Activated CD8-positive, alpha-beta memory T cell treated with anti-CD3 and anti-CD28 coated beads, Interleukin-2, amount 50 U/mL, for 24 hours (primary cell): Measurements from ENCODE around the gene GCNT2.
"Not testable (repeated sequence)": the region's sequence is repeated elsewhere in the genome, so short reads cannot be mapped to it uniquely, and the experiment has no call there.

Source experiments
- DNase-seq: peaks from one replicate; pipeline ENCODE4 v3.0.0-alpha.2; 2020; ENCODE audit errors: extremely low read depth

The GCNT2 gene

GRCh38 chr6:10610289-10610688 lies 89.1 kb downstream of the GCNT2 start:
- DNase-seq: no peak

GRCh38 chr6:10612161-10612560 lies 91.0 kb downstream of the GCNT2 start:
- DNase-seq: no peak

- DNase-seq: no peak
Measured at GRCh38 chr6:10613077-10613476, 91.9 kb downstream of the GCNT2 start.

DNA sequence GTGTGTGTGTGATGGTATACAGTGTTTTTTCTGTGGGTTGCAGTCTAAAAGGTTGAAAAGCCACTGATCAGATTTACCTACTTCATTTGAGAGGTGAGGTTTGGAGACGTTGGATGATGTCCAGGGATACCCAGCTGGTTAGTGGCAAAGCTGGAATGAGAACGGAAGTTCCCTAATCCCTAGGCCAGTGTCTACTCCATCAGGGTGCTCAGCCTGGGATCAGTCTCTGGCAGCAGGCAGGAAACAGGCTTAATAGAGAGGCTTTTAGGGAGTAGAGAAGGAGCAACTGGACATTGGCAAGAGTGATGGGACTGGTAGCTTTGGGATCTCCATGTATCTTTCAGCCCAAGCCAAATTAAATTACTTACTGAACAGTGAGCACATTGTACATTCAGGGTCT lies 92.6 kb downstream of the GCNT2 start:
- no peak for DNase-seq

DNA sequence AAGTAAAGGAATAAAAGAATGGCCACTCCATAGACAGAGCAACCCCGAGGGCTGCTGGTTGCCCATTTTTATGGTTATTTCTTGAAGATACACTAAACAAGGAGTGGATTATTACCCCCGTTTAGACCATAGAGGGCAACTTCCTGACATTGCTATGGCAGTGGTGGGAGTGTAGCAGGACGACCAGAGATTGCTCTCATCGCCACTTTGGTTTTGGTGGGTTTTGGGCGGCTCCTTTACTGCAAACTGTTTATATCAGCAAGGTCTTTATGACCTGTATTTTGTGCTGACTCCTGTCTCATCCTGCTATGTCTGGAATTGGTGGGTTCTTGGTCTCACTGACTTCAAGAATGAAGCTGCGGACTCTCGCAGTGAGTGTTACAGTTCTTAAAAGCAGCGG lies 94.5 kb downstream of the GCNT2 start:
- no peak for DNase-seq

- DNase-seq: not testable (repeated sequence)
Measured at GRCh38 chr6:10616266-10616665, 95.1 kb downstream of the GCNT2 start.

GRCh38 chr6:10617008-10617696 lies 96.0 kb downstream of the GCNT2 start:
- no peak for DNase-seq

- DNase-seq: no peak
Measured at GRCh38 chr6:10618409-10618808, 97.3 kb downstream of the GCNT2 start.

- DNase-seq: no peak
Measured at GRCh38 chr6:10621213-10621612, 100.1 kb downstream of the GCNT2 start.

DNA sequence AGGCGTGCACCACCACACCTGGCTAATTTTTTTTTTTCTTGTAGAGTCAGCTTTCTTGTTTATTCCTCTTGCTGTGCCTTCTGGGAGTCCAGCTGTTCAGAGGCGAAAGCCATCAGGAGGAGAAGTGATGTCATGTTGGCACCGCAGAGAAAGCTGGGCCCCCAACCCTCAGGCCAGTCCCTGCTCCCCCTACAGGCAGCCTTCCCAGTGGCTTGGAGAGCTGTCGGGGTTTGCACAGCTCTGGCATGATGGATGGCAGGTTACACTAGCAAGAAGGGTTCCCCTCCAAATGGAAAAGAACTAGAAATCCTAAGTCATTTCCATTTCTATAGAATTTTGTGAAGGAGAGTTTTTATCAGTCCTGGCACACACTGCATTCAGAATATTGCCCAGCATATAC lies 100.7 kb downstream of the GCNT2 start:
- no peak for DNase-seq

GRCh38 chr6:10624836-10625235 lies 103.7 kb downstream of the GCNT2 start:
- DNase-seq: no peak

DNA sequence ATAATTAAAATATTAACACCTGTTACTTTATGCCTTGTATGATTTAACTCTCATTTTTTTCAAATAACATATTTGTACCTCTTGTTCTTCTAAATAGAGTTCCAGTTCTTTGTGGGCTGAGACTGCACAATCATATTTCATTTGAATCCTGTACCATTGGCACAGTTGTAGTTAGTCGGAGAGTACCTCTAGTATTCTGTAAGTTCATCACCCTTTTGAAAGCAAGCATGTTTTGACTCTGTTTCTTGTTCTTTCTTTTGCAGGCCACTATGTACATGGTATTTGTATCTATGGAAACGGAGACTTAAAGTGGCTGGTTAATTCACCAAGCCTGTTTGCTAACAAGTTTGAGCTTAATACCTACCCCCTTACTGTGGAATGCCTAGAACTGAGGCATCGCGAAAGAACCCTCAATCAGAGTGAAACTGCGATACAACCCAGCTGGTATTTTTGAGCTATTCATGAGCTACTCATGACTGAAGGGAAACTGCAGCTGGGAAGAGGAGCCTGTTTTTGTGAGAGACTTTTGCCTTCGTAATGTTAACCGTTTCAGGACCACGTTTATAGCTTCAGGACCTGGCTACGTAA lies 105.1 kb downstream of the GCNT2 start:
- no peak for DNase-seq

- DNase-seq: no peak
Measured at GRCh38 chr6:10627800-10628199, 106.6 kb downstream of the GCNT2 start.

GRCh38 chr6:10630178-10630577 lies 109.0 kb downstream of the GCNT2 start:
- no peak for DNase-seq

DNA sequence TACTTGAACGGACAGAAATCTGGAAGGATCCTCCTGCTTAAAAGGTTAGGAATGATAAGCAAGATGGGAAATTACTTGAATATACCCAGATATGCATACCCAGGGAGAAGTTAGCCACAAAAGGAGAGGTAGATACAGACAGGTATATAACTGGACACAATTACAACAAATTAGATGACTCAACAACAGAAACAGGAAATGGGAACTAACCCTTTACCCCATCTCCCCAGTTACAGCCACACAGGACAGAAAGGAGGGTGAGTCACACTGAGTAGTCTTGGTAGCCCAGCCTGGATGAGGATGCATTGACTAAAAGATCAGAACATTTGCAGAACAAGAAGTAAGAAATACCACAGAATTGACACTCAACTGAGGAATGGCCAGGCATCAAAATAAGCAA lies 112.1 kb downstream of the GCNT2 start:
- DNase-seq: no peak

DNA sequence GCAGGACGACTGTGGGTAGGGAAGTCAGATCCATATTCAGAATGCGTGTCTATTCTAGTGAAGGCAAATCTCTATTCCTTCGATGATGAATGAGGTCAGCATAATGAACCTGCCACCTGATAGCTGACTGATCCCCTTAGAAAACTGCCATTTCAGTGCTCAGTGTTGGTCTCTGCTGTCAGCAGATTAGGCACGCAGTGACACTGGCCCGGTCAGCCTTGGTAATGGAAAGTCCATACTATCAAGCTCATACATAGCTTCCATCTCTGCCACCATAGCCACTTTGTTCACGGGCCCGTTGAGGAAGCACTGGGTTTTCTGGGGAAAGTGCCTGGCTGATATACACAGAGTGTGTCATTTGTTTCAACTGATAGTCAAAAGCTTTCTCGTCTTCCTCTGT lies 119.3 kb downstream of the GCNT2 start:
- DNase-seq: no peak

- no peak for DNase-seq
Measured at GRCh38 chr6:10641528-10641927, 120.4 kb downstream of the GCNT2 start.

GRCh38 chr6:10643201-10643651 lies 122.1 kb downstream of the GCNT2 start:
- no peak for DNase-seq

DNA sequence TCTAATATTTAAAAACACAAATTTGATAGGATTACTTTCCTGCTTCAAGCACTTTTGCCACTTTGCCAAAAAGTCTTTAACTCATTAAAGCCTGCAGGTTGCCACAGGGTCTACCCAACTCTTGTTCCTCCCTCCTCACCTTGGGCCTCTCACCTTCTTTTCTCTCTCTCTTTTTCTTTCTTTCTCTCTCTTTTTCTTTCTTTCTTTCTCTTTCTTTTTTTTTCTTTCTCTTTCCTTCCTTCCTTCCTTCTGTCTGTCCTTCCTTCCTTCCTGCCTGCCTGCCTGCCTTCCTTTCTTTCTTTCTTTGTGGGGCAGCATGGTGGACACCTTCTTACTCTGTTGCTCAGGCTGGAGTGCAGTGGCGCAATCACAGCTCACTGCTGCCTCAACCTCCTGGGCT lies 123.1 kb downstream of the GCNT2 start:
- no peak for DNase-seq

- no peak for DNase-seq
Measured at GRCh38 chr6:10655508-10656055, 134.4 kb downstream of the GCNT2 start.

GRCh38 chr6:10658910-10659698 lies 138.0 kb downstream of the GCNT2 start:
- no peak for DNase-seq

DNA sequence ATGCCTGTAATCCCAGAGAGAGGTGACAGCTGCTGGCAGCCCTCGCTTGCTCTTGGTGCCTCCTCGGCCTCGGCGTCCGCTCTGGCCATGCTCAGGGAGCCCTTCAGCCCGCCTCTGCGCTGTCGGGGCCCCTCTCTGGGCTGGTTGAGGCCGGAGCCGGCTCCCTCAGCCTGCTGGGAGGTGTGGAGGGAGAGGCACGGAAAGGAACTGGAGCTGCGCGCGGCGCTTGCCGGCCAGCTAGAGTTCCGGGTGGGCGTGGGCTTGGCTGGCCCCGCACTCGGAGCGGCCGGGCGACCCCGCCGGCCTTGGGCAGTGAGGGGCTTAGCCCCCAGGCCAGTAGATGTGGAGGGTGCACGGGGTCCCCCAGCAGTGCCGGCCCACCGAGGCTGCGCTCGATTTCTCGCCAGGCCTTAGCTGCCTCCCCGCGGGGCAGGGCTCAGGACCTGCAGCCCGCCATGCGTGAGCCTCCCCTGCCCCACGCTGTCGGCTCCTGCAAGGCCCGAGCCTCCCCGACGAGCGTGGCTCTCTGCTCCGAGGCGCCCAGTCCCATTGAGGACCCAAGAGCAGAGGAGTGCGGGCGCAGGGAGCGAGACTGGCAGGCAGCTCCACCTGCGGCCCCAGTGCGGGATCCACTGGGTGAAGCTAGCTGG lies 138.7 kb downstream of the GCNT2 start:
- DNase-seq: no peak
